Measurements from ENCODE around the gene DLL4. TPM values are rescaled to one million over a fixed set of nuclear protein-coding genes. Genes with fewer than 3 reads are reported as not detected.

Gene DLL4
- total RNA-seq, 4 donors from 2014 or later = 18.2 to 31.1 (median 22.6) TPM

- no peaks in the 10 kb centered on the region for H3K4me1 ChIP-seq
- peak within 1 kb of the TSS; percentile 59 to 83 for H3K4me3 ChIP-seq
- TF ChIP-seq CTCF (IDR thresholded peaks at IDR 0.05) = peak; percentile 93 to 98 (median 98)
- TF ChIP-seq POLR2A (IDR thresholded peaks at IDR 0.05) = peak; percentile 62 to 75
- H3K9me3 ChIP-seq = no peaks in the 10 kb centered on the region
- peak within 1 kb of the TSS; percentile 86 to 91 for H3K27ac ChIP-seq
- no peaks in the 10 kb centered on the region for H3K36me3 ChIP-seq
- peak; percentile 98 to 100 for DNase-seq
- no peaks in the 10 kb centered on the region for H3K27me3 ChIP-seq
- intact Hi-C loops (cut with DNase I; ENCODE audit: low total_unique reads) = no loop called here
These were observed 35.1 kb upstream of the DLL4 start, which contains the start of gene VPS18 for GRCh38 chr15:40893733-40894680. Gene VPS18 (plus strand): TSS chr15:40894450. CDS start chr15:40894769, 319 bp downstream.

- peak overlapping the region; percentile 59 to 83 for H3K4me3 ChIP-seq
- intact Hi-C loops (cut with DNase I; ENCODE audit: low total_unique reads) = no loop called here
- H3K27me3 ChIP-seq = no peaks in the 10 kb centered on the region
- TF ChIP-seq POLR2A (IDR thresholded peaks at IDR 0.05) (no peak), CTCF (IDR thresholded peaks at IDR 0.05) (peak in 3 of 4 experiments; percentile 28 to 58 (median 33))
- no peaks in the 10 kb centered on the region for H3K9me3 ChIP-seq
- DNase-seq = peak; percentile 48
- H3K4me1 ChIP-seq = no peaks in the 10 kb centered on the region
- H3K36me3 ChIP-seq = no peaks in the 10 kb centered on the region
- H3K27ac ChIP-seq = peak overlapping the region; percentile 86 to 91
These were observed 34.3 kb upstream of the DLL4 start for GRCh38 chr15:40894681-40895448.

GRCh38 chr15:40899536-40900207, 29.5 kb upstream of the DLL4 start:
- Histone ChIP-seq H3K27me3 (no peaks in the 10 kb centered on the region), H3K9me3 (no peaks in the 10 kb centered on the region), H3K4me3 (no peak overlapping the region), H3K36me3 (no peaks in the 10 kb centered on the region), H3K4me1 (no peaks in the 10 kb centered on the region), H3K27ac (no peak overlapping the region)
- no peak for TF ChIP-seq POLR2A (IDR thresholded peaks at IDR 0.05)
- no peak for TF ChIP-seq CTCF (IDR thresholded peaks at IDR 0.05)
- DNase-seq = no peak
- intact Hi-C loops (cut with DNase I; ENCODE audit: low total_unique reads) = loop anchor here (5.0 to 10.0 kb wide), 2 partner anchors 125 to 288 kb away; no protein-coding TSS in a partner anchor

GRCh38 chr15:40900256-40901052, 28.7 kb upstream of the DLL4 start:
- H3K36me3 ChIP-seq = no peaks in the 10 kb centered on the region
- no peak for DNase-seq
- H3K4me3 ChIP-seq = no peak overlapping the region
- no peaks in the 10 kb centered on the region for H3K9me3 ChIP-seq
- H3K4me1 ChIP-seq = no peaks in the 10 kb centered on the region
- intact Hi-C loops (cut with DNase I; ENCODE audit: low total_unique reads) = loop anchor here (5.0 to 10.0 kb wide), 2 partner anchors 124 to 287 kb away; no protein-coding TSS in a partner anchor
- no peak overlapping the region for H3K27ac ChIP-seq
- TF ChIP-seq CTCF (IDR thresholded peaks at IDR 0.05) = no peak
- no peak for TF ChIP-seq POLR2A (IDR thresholded peaks at IDR 0.05)
- no peaks in the 10 kb centered on the region for H3K27me3 ChIP-seq

Data from uterus (tissue), 4 donors.